ENCODE data around the gene SYT11.
A peak's percentile ranks its signal among the peaks of the same experiment; 100 is the strongest.
"Not testable (repeated sequence)": the region's sequence is repeated elsewhere in the genome, so short reads cannot be mapped to it uniquely, and the experiment has no call there.

SYT11 gene

DNA sequence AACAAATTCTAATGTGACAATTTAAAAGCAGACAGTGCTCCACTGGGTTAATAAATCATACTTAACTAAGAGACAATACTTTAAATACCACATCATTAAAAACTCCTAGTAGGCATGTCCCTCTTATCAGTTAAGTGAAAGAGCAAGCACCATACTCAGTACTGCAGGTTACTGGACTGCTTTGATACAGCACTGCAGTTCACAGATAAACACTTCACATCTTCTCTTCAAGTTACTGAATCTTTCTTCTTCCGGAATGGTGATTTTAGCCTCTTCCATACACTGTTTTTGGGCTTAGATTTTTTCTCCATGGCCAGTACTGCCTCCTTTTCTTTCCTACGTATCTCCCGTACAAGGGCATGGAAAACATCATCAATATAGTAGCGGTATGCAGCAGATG, 40.8 kb downstream of the SYT11 start:
- DNase-seq: no peak

DNA sequence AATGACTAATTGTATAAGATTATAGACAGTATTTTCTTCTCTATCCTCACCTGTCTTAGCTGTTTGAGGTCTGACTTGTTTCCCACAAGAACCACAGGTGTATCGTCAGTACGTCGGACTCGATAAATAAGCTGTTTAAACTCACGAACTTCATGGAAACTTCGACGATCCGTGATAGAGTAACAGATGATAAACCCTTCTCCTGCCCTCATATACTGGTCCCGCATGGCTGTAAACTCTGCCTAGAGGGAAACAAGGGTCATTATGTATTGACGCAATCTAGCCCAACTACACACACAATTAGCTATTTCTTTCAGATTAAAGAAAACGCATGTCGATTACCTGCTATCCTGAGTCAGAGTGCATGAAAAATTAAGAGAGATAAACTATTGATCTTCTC, 44.9 kb downstream of the SYT11 start:
- no peak for DNase-seq

DNA sequence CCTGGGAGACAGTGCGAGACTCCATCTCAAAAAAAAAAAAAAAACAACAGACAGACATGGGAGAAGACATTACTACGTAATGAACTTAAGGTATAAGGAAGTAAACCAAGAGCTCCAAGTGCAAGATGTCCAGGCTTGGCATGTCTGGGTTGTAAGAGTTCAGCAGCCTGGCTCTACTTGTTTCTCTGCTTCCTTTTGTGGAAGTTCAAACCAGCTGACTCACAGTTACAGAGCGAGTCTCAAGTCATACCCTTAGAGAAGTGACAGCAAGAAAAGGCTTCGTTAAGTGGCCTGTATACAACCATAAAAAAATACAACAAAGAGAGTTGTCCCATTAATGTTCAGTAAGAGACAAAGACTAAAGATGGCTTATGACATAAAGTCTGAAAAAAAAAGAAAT, 50.5 kb downstream of the SYT11 start:
- peak in 1 of 2 donors; percentile 12 for DNase-seq

- DNase-seq: no peak
Measured at GRCh38 chr1:155910621-155911121, 51.3 kb downstream of the SYT11 start.

DNA sequence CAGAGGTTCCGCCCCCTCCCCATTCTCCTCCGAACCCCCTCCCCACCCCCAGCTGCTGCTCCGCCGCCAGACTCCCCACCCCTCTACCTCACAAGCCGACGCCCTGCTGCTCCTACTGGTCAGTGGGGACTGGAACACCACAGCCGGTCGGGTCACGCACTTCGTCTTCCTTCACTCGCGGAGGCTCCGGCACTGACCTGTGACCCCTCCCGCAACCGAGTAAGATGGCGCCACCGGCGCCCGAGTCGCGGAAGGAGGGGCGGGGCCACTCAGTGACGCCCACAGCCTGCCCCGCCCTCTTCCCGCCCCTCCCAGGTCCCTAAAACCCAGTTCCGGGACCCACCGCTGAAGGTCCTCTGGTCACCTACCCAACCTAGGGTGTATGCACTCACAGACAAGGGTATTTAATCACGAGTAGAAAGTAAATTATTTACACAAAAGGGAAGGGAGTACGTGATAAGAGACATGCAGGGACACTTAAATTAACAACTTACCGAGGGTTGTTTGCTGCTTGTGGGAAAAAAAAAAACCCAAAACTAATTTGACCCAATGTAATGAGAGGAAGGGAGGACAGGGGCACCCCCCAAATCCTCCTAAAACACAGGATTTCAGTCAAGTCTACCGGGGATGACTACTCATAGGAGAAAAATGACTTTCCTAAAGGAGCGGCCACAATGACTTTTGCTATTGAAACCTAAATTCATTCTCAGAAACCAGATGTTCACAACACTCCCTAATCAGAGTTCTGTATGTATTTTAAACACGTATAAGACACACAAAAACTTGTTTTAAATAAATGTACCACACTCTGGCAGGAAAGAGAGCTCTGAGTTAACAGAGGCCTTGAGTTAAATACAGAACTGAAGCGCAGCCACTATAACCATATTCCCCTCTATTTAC, 52.0 kb downstream of the SYT11 start, which contains the start of gene RIT1:
RIT1 (minus strand) TSS at position 194 of the 900 bp plus-strand sequence. CDS start 588 bp downstream, outside the sequence.
- DNase-seq: peak; percentile 81 to 83

- no peak for DNase-seq
Measured at GRCh38 chr1:155912056-155912536, 52.7 kb downstream of the SYT11 start.

GRCh38 chr1:155913969-155914757, 54.8 kb downstream of the SYT11 start:
- no peak for DNase-seq

GRCh38 chr1:155918660-155919059, 59.3 kb downstream of the SYT11 start:
- no peak for DNase-seq

GRCh38 chr1:155919801-155920200, 60.4 kb downstream of the SYT11 start:
- no peak for DNase-seq

DNA sequence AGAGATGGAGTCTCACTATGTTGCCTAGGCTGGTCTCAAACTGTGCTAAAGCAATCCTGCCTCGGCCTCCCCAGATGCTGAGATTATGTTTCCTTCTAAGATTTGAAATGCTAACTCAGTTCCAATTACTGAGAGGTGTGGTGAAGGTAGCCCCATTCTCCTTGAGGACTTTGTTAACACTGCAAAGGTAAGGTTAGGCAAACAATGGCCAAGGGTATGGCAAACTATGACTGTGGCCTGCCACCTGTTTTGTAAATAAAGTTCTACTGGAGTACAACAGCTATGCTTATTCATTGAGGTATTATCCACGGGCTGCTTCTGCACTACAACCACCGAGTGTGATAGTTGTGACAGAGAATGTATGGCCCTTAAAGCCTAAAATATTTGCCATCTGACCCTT, 61.4 kb downstream of the SYT11 start:
- no peak for DNase-seq

DNA sequence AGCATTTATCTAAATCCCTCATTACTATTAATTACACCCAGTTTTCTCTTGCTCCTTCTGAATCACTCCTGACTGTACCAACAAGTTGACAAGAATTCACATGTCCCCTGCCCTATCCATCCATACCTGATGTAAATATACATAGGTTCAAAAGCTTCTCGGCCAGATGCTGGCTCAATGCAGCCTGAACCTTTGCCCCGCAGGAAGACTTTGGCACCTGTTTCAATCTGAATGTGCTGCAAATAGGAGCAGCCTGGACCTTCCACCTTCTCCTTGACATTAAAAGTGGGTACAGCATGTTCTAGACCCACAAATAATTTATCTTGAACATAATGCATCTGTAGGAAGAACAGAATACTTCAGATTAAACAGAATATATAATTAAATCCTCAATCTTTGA, 66.1 kb downstream of the SYT11 start:
- DNase-seq: no peak

DNA sequence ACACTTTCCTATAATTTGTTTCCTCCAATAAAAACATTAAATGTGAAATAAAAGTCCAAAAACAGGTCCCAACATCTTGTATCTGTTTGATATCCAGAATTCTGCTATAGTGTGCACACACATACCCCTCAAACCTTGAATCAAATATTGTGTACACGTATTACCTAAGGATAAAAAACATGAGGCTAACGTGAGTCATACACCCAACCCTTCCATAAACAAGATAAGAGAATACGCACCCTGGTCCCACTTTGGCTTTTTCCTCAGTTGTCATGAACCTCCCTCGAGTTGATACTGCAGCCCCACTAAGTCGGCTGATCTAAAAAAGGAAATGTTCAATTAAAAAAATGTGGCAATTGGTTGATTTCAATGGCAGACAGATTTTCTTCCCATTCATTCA, 69.7 kb downstream of the SYT11 start:
- DNase-seq: no peak

DNA sequence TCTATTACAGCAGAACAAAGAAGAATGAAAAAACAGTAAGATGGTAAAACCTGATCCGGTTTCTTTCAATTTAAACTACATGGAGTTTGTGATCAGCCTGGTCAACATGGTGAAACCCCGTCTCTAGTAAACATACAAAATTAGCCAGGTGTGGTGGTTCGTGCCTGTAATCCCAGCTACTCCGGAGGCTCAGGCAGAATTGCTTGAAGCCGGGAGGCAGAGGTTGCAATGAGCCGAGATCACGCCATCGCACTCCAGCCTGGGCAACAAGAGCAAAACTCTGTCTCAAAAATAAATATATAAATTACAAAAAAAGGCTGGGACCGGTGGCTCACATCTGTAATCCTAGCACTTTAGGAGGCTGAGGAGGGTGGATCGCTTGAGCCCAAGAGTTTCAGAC, 71.4 kb downstream of the SYT11 start:
- not testable (repeated sequence) for DNase-seq

- DNase-seq: no peak
Measured at GRCh38 chr1:155931332-155932038, 72.1 kb downstream of the SYT11 start.

DNA sequence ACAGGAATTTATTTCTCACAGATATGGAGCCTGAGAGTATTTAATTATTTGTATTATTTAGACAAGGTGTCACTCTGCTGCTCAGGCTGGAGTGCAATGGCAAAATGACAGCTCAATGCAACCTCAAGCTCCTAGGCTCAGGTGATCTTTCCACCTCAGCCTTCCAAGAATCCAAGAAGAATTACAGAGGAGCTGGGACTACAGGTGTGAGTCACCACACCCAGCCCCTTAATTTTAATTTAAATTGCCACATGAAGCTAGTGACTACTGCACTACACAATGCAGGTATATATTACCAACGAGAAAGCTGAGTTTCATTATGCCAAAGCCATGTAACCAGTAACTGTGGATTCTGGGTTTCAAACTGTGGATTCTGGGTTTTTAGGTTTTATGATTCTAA, 72.7 kb downstream of the SYT11 start:
- no peak for DNase-seq

DNA sequence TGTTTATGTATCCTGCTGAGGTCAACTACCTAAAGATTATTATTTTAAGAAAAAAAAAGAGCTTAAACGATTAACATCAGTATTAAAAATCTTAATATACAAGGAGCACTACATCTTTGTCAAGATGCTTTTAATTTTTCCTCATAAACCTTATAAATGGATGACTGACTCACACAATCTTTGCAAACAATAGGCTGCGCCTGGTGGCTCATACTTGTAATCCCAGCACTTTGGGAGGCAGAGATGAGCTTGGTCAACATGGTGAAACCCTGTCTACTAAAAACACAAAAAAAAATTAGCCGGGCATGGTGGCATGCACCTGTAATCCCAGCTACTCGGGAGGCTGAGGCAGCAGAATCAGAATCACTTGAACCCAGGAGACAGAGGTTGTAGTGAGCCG, 73.1 kb downstream of the SYT11 start:
- no peak for DNase-seq

GRCh38 chr1:155933591-155934096, 74.3 kb downstream of the SYT11 start:
- no peak for DNase-seq

DNA sequence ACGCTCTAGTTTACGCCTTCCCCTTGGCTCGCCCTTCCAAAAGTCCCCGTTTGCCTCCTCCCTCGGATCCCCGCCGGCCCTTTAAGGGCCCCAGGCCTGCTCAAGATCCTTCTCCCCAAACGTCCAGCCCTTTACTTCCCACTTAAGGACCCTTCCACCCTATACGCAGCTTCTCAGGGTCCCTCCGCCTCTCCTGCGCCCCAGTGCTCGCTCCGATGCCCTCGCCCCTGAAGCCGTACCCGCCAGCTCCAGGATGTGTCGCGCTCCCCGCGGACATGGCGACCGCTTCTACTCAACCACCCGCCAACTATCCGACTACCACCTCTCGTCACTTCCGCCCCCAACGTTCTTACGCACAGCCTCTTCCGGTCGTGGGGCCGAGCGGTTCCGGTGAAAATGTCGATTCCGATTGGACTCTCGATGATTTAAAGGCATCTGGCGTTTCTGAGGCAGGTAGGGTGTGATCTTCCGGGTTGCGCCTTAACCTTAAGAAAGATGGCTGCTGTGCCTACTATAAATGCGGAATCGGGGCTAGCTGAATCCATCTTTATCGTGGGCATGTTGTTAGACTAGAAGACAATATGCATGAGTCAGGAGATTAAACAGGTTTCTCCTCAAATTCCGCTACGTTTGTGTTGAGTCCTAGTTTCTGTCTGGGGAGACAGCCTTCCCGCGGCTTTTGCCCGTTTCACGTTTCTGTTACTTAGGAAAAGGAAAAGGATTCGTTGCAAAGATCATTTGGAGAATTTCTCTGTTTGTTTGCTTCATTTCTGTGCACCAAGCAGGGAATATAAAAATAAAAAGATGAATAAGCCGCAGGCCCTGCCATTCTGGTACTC, 74.9 kb downstream of the SYT11 start, which contains the start of gene KHDC4:
KHDC4 (minus strand) TSS at position 317 of the 839 bp plus-strand sequence; CDS start at position 277, 40 bp downstream.
- DNase-seq: peak; percentile 92 to 93
